Spleen (tissue), 7 donors: ENCODE data around the gene COL28A1.

ENCODE experiments used
- POLR2A ChIP-seq, 3 donors: fragments of 450-650 bp; IDR thresholded peaks; one replicate each; pipeline ENCODE4 v1.5.1; 2017; ENCODE audit warnings: antibody characterized with exemption in 3 of 3, mild to moderate bottlenecking in 1 of 3
- POLR2AphosphoS5 ChIP-seq, 3 donors: sonication (generic); formaldehyde crosslinking; IDR thresholded peaks; one replicate each; pipeline ENCODE4 v1.5.1; 2017; ENCODE audit warnings: antibody characterized with exemption in 3 of 3
- TF ChIP-seq, protein P1 (sequence below), 11 experiments: fragments of 200-600 bp in 7 of 11; fragments of 450-650 bp in 4 of 11; sonication (generic) in 4 of 11; IDR thresholded peaks in 8 of 11; conservative IDR thresholded peaks in 3 of 11; 1 replicate in 7 of 11; 2 replicates in 4 of 11; pipeline versions ENCODE4 v1.4.0 to v1.8.0; 2016 to 2021; ENCODE audit warnings: antibody characterized with exemption in 11 of 11, inconsistent platforms in 4 of 11, mild to moderate bottlenecking in 1 of 11
- donor health status: DM: no; HTN: no; CAD: no; lungs with moderate emphysema.
- donor health status: DM: no; HTN: no; CAD: no.
- donor health status: DM: no; HTN: no; CAD: no.

- TF ChIP-seq, protein P1, sequence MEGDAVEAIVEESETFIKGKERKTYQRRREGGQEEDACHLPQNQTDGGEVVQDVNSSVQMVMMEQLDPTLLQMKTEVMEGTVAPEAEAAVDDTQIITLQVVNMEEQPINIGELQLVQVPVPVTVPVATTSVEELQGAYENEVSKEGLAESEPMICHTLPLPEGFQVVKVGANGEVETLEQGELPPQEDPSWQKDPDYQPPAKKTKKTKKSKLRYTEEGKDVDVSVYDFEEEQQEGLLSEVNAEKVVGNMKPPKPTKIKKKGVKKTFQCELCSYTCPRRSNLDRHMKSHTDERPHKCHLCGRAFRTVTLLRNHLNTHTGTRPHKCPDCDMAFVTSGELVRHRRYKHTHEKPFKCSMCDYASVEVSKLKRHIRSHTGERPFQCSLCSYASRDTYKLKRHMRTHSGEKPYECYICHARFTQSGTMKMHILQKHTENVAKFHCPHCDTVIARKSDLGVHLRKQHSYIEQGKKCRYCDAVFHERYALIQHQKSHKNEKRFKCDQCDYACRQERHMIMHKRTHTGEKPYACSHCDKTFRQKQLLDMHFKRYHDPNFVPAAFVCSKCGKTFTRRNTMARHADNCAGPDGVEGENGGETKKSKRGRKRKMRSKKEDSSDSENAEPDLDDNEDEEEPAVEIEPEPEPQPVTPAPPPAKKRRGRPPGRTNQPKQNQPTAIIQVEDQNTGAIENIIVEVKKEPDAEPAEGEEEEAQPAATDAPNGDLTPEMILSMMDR (IDR thresholded peaks at IDR 0.05 in 8 of 11, conservative IDR thresholded peaks at IDR 0.05 in 3 of 11), result no peak
- TF ChIP-seq POLR2AphosphoS5 (IDR thresholded peaks at IDR 0.05) (no peak), POLR2A (IDR thresholded peaks at IDR 0.05) (no peak)
These were observed 18.4 kb upstream of the COL28A1 start for GRCh38 chr7:7554021-7554432.
